Myocyte (in vitro differentiated cells): ENCODE data around the gene TMEM178B. TPM values are rescaled to one million over a fixed set of nuclear protein-coding genes. Genes with fewer than 3 reads are reported as not detected.
A peak's percentile ranks its signal among the peaks of the same experiment; 100 is the strongest.
"Not testable (repeated sequence)": the region's sequence is repeated elsewhere in the genome, so short reads cannot be mapped to it uniquely, and the experiment has no call there.

Experiments used
- DNase-seq: peaks from one replicate; pipeline ENCODE4 v3.0.0-alpha.2; 2012; ENCODE audit warnings: low read depth
- total RNA-seq: library from RNA; depleted of rRNA; stranded (reverse); fragments of >200 nt; gene quantifications from 2 replicates; pipeline ENCODE4 v1.2.3, GENCODE V29; 2014

Gene TMEM178B
- total RNA-seq, 1 donor from 2014 or later = 6.8 TPM

DNA sequence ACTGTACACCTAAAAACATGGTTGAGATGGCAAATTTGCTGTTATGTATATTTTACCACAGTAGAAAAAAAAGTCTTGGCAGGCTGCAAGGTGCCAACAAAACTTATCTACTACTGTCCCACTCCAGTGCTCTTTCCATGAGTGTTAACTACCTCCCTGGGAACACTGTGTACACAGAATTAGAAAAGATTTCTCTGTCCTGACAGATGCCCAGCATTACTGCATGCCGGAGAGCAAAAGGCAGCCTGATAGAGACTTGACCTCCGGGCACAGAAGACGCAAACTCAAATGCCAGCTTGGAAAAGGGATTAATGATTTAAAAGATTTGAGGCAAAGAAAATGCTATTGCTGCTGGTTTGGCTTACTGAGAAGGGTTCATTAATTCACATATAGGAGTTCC lies 228.8 kb downstream of the TMEM178B start:
- no peak for DNase-seq

DNA sequence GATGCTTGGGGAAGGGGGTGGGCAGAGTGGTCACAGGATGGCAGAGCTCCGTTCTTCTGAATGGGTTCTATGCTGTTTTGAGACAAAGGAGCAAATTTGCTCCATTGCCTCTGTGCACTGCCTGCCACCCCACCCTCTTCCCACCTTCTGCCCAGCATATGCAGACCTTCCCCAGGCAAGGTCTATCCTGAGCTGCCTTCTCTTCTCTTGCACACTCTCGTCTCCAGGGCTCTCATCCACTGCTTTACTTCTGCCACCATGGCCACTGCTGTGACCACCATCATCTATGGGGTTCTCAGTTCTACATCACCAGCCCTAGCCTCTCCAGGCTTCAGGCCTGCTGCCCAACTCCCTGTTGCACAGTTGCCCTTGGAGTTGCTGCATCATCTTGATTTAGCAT lies 230.4 kb downstream of the TMEM178B start:
- no peak for DNase-seq

DNA sequence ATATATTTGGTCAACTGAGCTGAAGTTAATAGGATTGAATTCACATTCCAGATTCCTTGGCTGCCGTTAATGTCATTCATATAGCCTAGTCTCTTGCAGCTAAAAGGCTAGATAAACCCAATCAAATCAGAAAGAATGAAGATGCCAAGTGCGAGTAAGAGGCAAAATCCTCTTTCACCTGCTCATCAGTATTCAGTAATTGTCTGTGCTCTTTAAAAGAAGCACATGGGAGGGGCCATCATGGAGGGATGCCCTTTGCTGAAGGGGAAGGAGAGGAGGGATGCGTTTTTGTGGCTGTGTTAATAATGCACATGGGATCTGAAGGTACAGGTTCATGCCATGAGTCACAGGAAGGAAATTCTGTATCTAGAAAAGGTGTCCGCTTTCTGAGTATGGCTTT lies 232.2 kb downstream of the TMEM178B start:
- DNase-seq = no peak

DNA sequence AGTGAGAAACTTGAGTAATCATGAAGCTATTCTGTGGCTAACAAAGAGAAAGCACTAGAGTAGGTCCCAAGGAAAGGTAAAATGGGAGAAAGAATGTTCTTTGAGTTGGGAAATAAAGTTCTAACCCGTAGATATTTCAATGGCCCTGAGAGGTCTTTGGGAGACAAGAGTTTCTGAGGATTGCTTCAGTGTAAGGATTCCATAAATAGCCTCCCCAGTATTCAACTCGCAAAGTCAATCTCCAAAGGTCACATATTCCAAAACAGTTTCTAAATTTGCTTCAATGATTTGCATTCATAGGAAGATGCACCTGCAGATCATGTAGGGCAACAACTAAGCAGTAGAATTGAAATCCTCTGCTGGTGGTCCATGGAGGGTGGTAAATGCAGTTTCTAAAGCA lies 238.5 kb downstream of the TMEM178B start:
- no peak for DNase-seq

DNA sequence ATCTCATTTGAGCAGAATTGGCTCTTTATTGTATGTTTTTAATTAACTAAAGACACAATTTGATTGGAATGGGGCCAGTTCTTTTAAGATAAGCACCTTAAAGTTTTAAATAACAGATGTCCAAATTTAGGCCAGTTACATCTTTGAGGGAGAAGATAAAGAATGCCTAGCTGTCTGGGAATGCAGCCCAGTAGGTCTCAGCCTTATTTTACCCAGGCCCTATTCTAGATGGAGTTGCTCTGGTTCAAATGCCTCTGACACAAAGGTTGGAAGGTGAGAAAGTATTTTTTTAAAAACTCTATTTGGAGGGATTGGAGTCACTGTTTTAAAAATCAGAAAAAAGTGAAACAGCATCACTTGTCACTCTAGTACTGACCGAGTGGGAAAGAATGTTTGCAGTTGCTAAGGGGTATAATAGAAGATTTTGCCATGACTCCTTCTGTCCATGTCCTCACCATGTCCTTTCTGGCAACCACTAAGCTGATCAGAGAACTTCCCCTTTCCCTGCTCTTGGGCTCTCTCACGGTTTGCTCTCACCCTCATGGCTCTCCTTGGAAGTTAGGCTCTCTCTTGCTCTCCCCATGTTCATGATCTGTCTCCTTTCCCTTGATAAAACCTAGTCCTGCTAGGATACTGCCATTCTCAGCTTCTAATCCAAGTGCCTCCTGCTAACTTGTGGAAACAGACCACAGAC lies 239.1 kb downstream of the TMEM178B start:
- DNase-seq = no peak

DNA sequence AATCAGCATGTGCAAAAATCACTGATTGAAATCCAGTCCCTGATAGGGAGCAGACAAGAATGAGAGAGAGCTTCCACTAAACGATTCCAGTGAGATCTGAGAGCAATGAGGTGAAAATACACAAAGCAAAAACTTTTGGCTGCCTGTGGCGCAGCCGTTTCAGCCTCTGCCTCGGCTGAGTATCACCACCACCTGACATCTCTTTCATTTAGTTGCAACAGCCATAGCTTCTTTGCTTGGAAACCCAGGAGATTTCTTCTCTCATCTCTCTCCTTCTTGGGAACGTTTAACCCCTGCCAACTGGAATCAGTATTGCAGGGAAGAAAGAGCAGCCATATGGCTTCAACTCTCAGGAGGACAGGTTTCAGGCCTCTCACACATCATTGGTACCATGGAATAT lies 240.0 kb downstream of the TMEM178B start:
- DNase-seq = no peak

DNA sequence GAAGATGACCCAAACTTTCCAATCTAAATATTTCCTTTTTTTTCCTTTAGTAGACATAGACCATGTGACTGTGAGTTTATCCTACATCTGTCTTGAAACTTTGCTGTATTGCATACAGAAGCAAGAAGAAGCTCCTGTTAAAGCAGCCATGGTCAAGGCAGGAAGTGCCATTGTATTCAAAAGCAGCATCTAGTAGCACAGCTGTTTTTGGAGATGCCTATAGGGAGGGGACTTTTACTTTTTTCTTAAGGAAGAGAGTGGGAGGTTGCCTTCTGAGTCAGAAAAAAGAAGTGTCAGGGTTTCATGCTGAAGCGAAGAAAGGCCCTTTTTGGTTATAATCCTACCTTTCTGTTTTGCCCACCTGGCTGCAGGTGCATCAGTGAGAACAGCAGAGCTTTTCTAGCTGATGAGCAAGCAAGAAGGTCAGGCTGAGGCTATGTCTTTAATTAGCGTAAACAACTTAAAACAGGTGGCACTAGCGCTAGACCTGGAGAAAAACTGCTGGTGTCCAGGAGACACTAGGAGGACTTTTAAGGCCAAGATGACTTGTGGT lies 243.2 kb downstream of the TMEM178B start:
- no peak for DNase-seq

DNA sequence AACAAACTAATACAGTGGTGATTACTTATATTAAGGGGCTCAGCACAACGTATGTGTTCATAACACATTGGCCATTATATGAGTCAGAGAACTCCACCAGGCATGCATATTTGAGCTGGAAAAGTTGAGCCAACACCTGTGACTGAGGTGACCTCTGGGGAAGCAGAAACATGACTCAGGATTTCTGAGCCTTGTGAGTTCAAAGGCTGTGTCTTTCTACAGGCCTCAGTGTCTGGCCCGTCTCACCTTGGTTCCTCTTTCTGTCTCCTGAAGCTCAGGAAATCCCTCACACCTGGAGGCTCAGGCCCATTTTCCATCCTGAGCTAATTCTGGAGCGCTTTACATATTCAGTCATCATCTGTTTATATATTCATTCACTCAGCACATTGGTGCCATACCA lies 246.4 kb downstream of the TMEM178B start:
- no peak for DNase-seq

DNA sequence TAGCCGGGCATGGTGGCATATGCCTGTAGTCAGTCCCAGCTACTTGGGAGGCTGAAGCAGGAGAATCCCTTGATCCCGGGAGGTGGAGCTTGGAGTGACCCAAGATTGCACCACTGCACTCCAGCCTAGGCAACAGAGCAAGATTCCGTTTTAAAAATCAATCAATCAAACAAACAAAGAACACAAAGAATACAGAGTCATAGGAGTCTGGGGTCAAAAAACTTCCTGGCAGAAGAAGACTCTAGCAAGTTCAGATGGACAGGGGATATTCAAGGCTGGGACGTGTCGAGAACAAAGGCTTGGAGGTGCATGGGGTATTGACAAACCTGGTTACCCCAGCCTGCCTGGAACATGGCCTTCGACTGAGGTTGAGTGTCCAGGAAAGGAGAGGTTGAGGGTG lies 248.5 kb downstream of the TMEM178B start:
- DNase-seq = no peak

DNA sequence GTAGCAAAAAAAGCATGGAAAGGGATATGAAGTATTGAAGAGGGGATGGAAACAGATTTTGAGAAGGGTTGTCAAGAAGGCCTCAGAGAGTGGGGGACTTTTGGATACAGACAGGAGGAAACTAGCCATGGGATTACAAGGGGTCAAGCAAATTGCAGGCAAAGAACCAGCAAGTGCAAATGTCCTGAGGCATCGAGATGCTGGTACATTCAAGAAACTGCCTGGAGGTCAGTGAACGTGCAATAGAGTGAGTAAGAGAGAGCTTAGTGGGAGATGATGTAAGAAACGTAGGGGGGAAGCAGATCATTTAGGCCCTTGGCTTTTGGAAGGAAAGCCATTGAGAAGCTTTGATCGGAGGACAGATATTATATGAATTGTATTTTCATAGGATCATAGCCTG lies 250.0 kb downstream of the TMEM178B start:
- no peak for DNase-seq

DNA sequence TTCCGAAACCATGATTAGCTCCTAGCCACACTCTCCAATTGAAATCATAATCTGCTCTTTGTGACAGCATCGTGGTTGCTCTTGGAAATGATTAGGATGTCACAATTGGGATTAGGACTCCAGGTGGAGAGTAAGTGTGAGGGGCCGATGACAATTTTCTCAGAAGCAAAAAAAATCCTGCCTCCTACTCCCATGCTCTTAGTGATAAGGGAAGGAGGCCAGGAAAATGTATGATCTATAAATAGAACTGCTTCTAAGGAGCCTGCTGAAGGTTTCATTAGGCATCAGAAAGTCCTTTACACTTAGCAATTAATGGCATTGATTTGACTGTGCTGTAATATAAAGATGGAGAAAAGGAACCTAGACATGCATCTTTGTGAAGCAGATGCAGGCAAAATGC lies 251.0 kb downstream of the TMEM178B start:
- DNase-seq = no peak

DNA sequence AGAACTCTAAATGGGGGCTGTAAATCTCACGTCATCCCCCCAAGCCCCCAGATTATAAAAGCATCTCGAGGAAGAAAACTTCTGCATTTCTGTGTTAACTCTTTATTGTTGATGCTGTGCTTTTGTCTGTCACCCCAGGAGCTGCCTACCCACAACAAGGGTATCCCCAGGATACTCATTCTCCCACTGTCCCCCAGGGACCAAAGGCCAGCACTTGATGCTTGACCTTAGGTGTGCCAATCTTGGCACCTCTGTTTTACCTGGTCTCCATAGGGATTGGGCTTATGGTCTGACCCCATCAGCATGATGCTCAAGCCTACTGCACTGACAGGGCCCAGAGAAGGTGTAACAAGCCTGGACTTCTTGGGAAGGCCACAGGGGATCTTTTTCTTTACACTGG lies 251.4 kb downstream of the TMEM178B start:
- DNase-seq = no peak

DNA sequence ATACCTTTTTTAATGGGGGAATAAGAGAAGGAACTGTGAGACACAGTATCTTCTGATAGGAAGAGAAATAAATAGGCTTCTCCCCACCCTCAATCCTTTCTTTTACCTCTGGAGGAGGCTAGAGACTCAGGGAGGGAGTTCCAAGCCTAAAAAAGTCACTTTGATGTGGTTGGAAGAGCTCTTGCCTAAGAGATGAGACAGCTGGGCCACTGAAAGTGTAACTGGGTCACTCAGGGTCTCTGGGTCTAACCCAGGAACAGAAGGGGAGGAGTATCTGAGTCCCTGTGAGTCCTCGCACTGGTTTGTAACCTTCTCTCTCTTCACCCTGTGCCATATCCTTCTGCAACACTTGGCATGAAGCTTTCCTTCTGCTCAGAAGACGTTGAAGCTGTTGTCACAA lies 254.4 kb downstream of the TMEM178B start:
- peak; percentile 15 for DNase-seq

DNA sequence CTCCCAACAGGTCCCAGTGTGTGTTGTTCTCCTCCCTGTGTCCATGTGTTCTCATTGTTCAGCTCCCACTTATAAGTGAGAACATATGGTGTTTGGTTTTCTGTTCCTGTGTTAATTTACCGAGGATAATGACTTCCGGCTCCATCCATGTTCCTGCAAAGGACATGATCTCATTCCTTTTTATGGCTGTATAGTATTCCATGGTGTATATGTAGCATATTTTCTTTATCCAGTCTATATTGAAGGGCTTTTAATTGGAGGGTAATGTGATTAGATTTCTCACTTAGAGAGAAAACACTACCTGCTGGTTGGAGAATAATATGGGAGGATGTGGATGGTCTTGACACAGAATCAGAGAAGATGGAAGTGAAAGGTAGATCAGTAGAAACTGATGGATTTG lies 256.4 kb downstream of the TMEM178B start:
- DNase-seq = not testable (repeated sequence)

DNA sequence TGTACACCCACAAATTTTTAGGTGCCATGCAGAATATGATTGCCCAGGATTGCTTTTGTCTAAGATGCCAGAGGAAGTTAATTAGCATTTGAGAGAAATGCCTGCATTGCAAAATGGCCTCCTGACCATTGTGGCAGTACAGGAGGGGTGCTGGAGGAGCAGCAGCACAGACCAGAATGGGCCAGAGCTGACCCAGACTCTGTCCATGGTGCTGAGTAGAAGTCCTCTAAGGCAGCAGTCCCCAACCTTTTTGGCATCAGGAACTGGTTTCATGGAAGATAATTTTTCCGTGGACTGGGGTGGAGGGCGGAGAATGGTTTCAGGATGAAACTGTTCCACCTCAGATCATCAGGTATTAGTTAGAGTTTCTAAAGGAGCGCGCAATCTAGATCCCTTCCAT lies 259.6 kb downstream of the TMEM178B start:
- DNase-seq = peak; percentile 36

DNA sequence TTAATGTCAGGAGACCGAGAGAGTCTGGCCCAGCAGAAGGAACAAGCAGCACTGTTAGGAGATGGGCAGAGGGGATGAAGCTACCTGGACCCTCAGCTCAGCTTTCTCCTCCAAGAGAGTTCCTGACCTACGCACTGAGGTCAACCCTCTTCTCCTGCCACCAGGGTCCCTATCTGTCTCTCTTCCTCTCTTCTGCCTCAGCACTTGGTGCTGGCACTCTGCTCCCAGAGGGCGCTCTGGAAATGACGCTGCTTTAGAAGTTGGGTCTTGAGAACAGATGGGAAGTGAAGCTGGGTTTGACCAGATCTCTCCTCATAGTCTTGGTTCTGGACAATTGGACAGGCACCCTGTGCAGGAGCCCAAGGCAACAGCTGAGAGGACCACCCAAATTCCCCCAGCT lies 261.3 kb downstream of the TMEM178B start:
- no peak for DNase-seq

DNA sequence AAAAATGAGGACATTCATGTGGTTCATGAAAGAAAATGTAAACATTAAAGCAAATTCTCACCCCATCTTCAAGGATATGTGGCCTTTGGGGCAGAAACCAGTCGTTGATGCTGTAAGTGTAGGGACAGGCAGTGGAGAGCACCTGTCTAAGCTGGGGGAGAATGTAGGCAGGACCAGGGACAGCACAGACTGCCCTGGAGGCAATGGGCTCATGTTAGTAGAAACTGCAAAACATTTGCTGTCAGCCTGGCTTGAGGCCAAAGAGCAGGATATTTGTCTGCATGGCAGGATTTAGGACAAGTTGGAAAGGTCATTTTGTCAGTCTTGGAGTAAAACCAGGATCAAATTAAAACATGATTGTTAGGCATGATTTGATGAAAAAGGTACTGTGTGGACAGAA lies 265.7 kb downstream of the TMEM178B start:
- no peak for DNase-seq

DNA sequence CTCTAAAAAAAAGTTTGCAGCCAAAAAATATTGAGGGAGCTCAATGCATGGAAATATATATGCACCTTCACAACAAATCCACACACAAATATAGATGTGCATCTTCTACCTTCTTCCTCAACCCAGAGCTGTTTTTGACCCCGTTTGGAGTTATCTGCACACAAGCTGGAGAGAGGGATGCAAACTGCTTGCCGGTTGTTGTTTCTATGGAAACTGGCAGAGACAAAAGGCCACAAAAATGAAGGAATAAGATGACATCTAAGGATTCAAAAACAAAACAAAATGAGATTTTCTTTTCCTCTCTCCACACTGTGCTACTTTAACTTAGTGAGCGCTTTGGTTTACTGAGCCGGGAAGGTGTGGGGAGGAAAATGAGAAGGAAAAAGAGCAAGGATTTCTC lies 267.1 kb downstream of the TMEM178B start:
- DNase-seq = no peak

DNA sequence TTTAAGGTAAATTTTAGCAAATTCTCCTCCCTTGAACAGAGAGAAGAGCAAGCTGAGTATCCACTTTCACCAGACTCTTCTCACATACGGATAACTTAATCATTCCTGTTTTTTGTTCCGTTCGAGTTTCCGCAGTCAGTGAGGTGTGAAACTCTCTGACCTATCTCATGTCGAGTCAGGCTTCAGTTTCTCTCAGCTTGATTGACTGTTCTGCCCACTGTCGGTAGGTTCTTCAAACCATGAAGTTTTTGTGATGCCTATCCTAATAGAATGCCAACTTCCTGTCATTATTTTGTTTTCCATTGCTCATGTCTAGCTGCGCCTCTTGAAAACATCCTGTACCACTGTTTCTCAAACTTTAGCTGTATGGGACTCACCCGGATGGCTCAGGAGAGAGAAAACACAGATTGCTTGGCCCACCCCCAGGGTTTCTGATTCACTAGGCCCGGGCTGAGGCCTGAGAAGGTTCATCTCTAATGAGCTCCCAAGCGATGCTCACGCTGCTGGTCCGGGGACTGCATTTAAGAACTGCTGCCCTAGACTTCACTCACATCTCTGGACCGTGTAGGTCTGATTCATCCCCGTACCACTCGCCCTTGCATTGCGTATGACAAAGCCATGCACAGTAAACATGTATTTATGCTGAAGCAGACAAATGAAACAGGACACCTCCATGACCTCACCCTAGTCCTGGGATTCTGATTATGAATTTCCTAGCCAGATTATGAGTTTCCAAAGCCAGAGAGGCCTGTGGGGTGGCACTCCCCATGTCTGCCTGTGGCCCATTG lies 269.0 kb downstream of the TMEM178B start:
- DNase-seq = no peak

DNA sequence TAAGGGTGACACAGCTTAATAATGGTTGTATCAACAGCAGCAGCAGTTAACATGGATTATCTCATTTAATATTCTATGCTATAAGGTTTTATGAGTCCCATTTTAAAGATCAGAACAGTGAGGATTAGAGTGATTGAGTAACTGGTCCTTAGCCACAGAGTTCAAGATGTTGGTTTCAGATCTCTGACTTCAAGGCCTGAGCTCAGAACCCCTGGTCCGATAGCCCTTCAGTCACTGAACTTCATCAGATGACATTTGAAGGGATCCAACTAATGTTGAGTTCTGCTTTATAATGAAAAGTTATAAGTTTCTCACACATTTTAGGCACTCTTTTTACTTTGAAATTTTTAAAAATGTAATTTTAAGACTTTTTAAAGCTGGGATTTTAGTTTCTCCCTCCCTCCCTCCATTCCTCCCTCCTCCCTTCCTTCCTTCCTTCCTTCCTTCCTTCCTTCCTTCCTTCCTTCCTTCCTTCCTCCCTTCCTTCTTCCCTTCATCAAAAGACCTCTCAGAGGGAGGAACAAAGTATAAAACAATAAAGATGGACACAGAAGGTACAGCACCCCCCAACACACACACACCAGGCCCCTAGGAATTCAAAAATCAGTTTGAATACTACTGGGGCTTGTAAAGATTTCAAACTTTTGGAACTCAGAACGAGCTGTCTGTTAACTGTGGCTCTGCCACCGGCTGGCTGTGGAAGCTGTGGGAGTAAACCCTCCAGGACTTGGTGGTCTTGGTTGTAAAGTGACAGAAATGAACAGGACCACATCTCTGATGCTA lies 270.5 kb downstream of the TMEM178B start:
- DNase-seq = no peak

DNA sequence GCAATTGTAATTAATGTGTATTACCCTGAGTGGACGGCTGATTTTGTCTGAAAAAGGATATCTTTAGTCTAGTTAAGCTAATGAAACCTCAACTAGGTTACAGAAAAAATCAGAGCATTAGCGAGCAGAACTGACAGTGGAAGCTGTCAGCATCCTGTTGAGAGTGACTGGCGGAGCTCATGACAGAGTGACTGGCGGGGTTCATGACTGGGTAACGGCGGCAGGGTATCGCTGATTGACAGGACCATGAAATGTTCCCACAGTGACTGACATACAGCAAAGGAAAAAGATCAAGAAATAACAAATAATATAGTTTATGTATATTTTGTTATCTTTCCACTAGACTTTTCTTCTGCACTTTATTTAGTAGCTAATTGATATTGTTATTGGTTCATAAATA lies 274.9 kb downstream of the TMEM178B start:
- no peak for DNase-seq

DNA sequence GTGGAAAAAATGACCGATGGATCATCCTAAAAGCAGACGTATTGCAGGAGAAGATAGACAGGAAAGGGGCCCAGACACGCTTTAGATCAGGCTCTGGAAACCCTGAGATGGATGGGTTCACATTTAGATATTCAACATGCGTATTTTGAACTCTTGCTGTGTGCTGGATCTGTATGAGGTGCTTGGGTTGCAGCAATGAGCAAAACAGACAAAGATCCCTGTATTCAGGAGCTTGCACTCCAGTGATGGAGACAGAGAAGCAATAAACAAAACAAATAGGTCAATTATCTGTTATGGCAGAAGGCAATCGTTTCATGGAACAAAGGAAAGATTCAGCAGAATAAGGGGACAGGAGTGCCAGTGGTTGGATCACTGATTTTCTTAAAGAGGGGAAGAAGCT lies 275.5 kb downstream of the TMEM178B start:
- no peak for DNase-seq
